ENCODE data around the gene DLX3.

Gene DLX3

DNA sequence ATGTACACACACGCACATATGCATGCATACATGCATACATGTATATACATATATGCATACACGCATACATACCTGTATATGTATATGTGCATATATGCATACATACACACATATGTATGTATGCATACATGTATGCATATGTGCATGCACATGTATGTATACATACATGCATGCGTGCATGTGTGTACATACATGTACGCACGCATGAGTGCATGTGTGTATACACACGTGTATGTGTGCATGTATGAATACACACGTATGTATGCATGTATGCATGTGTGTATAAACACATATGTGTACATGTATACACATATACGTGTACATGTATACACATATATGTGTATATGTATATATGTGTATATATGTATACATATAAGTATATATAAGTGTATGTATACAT lies 28.5 kb upstream of the DLX3 start:
- DNase-seq: no peak

DNA sequence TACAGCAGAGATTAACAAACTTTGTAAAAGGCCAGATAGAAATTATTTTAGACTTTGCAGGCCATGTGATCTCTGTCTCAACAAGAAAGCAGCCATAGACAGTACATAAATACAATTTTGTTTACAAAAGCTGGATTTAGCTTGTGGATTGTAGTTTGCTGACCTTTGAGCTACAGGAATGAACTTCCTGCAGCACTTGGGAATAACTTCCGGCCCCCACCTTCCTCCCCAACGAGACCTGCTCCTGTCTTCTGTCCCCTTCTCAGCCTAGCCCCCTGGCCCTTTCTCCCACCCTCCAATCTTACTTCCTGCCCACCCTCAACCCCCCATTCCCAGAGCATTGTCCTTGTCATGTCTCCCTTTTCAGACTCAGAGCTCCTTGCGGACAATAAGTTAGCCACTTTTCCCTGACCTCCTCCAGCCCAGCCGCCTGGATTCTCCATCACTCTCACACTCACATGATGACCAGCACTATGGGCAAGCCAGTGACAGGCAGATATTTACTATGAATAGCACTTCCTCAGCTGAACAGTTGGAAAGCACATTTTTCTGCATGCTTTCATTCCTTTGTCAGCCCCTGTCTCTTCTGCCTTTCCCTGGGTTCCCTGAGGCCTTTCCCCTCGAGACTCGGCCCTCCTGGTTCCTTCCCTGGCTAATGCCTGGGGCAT lies 27.6 kb upstream of the DLX3 start:
- DNase-seq: peak; percentile 17

DNA sequence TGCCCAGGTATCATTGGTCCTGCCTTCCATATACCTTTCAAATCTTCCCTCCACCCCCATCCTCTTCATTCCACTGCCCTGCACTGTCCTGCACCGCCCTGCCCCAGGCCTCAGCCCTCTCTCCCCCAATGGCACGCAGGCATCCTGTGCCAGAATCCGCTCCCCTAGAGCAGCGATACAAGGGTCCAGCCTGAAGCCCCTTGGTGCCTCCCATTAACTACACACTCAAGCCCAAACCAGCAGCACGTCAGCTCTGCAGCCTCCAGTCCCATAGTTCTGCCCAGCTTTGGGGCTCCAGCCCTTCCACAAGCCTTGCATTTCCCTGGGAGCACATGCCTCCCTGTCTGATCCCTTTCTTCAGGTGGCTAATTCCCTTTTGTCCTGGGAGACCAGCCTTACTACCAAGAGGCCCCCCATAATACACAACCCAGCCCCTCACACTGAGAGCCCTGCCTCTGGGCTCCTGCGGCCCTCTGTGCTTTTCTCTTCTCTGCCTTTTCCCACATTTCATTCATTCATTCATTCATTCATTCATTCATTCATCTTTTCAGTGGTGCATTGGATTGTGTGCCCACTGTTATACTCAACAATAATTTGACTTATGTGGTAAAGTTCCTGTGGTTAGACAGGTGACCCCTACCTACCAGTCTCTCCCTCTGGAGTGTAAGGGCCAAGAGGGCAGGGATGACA lies 26.8 kb upstream of the DLX3 start:
- DNase-seq: peak; percentile 33

DNA sequence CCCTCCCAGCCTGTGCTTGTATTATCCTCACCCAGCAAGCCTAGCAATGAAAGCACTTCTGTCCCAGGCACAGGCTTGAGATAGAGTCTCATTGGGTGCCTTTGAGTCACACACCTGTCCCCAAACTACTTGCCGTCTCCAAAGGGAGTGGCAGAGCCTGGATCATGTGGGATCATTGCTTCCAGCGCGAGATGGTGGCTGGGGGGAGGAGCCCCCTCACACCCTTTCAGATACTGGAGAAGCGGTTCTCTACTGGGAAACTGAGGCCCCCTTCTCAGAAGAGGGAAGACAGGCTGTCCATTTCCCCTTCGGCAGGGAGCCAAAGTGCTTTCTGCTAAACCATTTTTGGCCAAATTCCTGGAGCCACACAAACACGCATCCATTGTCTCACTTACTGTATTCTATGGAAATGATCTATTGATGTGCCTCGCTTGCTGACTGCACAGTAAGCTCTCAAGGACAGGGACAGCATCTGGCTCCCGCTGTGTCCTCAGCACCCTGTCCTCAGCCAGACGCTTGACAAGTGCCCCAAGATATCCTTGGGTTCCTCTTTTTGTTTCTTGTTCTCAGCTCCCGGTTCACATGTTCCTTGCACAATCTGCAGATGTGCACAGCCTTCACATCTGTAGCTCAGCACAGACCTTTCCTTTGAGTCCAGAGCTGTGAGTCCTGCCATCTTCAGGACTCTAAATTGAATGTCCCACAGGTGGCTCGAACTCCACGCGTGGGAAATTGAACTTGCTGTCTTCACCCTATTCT lies 26.0 kb upstream of the DLX3 start:
- DNase-seq: peak; percentile 38

GRCh38 chr17:50018909-50019308 lies 23.9 kb upstream of the DLX3 start:
- no peak for DNase-seq

- no peak for DNase-seq
These were observed 20.1 kb upstream of the DLX3 start for GRCh38 chr17:50015146-50015545.

- peak; percentile 12 for DNase-seq
These were observed 19.6 kb upstream of the DLX3 start for GRCh38 chr17:50014471-50015088.

- DNase-seq: no peak
These were observed 18.1 kb upstream of the DLX3 start for GRCh38 chr17:50013079-50013478.

DNA sequence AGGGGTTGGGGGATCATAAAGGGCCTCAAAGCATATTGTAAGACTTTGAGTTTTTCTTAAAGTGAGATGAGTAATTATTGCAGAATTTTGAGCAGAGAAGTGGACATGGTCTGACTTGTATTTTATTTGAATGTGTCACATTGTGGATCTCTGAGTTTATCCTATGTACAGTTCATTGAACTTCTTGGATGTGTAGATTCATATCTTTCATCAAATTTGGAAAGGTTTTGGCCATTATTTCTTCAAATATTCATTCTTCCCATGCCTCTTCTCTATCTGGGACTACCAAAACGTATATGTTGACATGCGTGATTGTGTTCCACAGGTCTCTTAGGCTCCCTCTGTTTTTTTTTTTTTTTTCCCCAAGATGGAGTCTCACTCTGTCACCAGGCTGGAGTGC lies 14.3 kb upstream of the DLX3 start:
- no peak for DNase-seq

GRCh38 chr17:50003911-50004310 lies 8.9 kb upstream of the DLX3 start:
- DNase-seq: no peak

DNA sequence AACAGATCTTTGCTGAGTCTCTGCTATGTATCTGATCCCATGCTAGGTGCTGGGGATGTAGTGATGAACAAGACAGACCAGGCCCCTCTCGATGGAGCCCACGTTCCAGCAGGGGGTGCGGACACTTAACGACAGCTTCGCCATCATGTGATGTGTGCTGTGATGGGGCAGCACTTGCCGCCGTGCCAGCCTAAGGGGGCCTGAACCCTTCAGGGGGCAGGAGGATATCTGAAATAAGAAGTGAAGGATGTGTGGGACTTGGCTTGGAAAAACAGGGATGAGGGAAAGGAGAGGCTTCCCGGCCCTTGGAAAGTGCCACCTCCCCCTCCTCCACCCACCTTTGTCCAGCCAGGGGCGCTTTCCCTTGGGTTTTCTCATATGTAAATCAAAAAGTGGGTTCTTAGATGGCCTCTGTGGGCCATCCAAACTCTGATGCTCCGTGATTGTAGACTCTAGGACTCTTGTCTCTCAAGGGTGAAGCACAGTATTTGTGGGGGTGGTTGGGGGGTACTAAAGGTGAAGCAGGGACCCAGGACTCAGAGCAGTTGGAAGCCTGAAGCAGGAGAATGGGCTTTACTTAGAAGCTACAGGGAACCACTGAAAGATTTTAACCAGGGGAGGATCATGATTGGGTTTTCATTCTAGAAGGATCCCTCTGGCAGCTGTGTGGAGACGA lies 4.0 kb upstream of the DLX3 start:
- peak; percentile 50 for DNase-seq

DNA sequence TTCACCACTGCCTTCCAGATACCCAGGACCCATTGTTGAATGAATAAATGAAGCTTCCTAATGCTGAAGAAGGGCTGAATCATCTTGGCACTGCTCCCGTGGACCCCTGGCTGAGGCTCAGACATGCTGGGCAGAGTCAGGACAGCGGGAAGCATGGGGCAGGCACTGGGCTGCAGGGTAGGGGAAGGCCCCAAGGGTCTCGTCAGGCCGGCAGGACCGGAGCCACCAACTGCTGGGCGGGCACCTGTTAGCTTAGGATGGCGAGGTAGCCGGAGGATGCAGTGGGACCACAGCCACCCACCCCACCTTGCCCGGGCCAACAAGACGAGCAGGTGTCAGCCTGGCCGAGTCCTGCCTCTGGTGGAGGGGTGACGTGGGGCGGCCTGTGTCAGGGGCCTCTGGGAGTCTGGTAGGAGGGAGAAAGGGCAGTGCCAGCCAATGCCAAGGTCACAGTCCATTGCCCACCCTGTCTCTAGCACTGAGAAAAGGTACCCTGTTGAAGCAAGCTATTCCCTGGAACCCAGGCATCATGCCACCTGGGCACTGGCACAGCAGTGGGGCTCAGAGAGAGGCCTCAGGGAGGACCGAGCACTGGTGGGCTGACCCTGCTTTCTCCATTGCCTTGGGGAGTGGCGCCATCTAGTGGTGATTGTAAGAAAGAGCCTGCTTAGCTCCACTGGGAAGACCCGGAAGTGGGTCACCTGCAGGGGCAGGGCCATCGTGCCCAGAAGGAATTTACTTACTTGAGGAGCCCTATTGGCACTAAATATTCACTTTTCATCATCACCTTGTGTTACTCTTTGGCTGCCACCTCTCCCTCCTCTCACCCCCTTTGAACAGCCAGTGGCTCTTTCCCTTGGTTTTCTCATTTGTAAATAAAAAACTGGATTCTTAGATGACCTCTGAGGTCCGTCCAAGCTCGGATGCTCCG lies 3.0 kb upstream of the DLX3 start:
- peak; percentile 91 for DNase-seq

DNA sequence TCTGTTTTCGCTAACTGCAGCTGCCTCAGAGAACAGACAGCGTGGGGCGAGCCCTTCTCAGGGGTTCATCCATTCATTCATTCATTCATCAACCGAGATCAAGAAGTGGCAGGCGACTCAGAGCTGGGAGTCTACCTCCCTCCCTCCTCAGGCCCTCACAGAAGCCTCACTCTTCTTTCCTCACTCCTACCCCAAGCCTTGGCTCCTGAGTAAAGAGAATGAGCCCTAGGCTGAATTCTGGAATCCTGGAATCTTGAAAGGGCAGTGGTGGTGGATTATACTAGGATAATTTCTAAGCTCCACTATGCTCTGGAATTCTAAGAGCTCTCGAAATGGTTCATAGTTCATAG lies 2.3 kb upstream of the DLX3 start:
- DNase-seq: no peak

GRCh38 chr17:49996495-49997300 lies 1.7 kb upstream of the DLX3 start:
- DNase-seq: peak; percentile 95

DNA sequence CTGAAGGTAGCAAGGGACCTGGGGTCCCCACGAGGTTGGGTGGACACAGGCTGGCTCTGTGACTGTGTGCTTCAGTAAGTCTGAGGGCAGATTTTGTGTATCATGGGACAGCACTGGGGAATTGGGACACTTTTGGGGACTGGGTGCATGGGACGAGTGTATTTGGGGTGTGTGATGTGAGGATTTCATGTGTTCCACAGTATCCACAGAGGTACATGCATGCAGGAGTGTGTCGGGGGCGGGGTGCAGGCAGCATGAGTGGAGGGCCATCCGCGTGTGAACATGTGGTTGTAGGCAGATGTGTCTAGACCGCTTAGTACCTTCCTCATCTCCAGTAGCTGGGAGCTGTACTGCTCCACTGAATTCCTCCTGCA lies 1.1 kb upstream of the DLX3 start:
- DNase-seq: peak; percentile 53

DNA sequence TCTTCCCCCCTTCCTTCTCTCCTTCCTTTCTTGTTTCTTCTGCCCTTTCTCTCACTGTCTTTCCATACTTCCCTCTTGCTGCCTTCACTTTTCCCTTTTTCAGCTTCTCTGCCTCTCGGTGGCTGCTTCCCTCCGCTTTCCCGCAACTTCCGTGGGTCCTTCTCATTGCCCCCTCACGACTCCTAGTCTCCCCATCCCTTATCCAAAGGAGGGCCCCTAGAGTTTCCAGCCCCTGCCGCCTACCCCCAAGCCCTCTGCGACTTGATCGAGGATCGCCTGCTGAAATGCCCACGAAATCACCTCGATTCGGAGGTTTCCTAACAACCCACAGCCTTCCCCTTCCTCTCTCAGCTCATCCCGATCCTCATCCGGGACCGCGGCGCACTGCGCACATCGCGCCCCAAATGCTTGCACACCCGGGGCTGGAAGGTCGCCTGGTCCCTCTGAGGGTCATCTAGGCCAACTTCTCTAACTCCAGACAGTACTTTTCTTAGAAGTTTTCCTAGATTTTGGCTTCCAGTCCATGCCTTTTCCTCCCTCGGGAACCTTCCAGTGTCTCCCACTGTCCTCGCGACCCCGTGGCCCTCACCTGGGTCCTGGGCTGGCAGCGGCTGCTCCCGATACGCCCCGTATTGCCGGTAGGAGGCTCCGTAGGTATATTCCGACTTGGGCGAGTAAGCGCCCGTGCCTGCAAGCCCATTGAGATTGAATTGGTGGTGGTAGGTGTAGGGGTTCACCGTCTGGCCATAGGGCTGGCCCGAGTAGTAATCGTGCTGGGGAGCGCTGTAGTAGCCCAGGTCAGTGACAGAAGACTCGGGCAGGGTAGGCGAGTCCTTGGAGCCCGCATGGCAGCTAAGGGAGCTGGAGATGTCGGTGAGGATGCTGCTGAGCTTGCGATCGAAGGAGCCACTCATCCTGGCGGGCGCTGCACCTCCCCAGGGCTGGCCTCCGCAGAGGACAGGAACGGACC lies 654 bp downstream of the DLX3 start:
- DNase-seq: peak; percentile 67

DNA sequence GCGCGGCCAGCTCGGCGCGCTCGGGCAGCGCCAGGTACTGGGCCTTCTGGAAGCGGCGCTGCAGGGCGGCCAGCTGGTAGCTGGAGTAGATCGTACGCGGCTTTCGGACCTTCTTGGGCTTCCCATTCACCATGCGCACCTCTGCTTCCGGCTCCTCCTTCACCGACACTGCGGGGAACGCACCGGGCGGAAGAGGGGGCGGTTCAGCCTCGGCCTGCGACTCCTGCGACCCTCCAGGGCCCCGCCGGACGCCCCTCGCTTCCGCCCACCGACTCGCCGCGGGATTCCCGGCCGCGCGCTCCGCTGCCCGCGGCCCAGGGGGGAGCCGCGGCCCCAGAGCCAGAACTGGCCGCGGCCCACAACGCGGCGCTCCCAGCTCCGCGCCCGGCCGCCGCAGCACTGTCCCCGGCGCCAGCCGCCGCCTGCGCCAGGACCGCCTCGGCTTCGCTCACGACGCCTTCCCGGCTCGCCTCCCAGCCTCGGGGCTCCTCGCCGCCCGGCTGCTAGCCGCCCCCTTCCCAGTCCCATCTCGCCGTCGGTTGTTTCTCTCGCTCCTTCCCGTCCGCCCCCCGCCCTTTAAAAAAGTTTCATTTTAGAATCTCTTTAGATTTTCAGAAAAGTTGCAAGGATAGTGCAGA lies 1.5 kb downstream of the DLX3 start:
- peak; percentile 62 for DNase-seq

DNA sequence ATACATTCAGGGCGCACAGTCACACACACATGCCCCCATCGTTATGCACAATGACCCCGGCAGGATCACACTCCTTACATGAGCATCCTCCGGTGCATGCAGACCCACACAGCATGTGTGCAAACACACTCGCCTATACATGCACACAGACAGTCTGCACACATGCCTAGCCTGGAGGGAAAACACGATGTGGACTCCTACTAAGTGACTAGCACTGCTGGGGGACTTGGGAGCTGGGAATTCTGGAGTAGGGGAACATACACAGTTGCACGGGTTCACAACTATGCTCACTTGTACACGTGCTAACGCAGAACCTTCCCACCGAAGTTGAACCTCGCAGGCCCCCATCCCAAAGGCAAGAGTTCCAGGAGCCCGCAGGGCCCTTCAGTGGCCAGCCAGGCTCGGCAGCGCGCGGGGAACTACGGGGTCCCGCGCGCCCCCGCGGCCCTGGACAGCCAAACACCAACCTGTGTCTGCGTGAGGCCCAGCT lies 2.0 kb downstream of the DLX3 start:
- DNase-seq: peak; percentile 57
